NCI-H524 treated with DMSO at 0.1 percent for 48 hours (cell line): Measurements from ENCODE around the gene NR2C1.
"Not testable (repeated sequence)": the region's sequence is repeated elsewhere in the genome, so short reads cannot be mapped to it uniquely, and the experiment has no call there.

Source experiments
- DNase-seq: peaks from one replicate; lab custom pipeline; 2025; lab: John Stamatoyannopoulos, UW

Gene NR2C1

DNA sequence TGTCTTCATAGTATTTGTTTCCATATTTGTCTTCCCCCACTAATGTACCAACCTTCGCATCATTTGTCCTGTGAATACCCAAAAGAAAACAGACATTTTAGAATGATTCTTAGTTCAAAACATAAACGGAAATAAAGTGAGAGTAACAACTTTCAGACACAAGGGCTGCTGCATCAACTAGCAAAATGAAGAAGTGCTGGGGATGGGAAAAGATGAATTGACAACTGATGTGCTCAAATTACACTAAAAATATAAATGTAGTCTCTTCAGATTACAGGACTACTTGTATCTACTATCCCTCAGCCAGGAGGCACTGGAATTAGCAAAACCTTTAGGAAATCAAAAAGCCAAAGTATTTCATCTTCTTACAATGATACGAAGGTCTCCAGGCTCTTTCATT, 70.7 kb downstream of the NR2C1 start:
- DNase-seq = no peak

DNA sequence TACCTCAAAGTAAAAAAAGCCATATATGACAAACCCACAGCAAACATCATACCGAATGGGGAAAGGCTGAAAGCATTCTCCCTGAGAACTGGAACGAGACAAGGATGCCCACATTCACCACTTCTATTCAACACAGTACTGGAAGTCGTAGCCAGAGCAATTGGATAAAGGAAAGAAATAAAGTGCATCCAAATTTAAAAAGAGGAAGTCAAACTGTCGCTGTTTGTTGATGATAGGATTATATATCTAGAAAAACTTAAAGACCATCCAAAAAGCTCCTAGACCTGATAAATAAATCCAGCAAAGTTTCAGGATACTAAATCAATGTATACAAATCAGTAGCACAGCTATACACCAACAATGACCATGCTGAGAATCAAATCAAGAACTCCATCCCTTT, 75.1 kb downstream of the NR2C1 start:
- DNase-seq = no peak

DNA sequence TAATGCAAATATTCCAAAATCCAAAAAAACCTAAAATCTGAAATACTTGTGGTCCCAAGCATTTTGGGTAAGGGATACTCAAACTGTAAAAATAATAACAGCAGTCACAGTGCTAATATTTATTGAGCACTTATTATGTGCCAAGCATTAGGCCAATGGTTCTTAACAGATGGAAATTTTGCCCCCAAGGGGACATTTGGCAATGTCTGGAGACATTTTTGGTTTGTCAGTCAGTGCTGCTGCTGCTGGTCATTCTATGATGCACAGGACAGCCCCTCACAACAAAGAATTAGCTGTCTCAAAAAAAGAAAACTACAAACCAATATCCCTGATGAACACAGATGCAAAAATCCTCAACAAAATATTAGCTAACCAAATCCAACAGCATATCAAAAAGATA, 75.7 kb downstream of the NR2C1 start:
- DNase-seq = no peak

DNA sequence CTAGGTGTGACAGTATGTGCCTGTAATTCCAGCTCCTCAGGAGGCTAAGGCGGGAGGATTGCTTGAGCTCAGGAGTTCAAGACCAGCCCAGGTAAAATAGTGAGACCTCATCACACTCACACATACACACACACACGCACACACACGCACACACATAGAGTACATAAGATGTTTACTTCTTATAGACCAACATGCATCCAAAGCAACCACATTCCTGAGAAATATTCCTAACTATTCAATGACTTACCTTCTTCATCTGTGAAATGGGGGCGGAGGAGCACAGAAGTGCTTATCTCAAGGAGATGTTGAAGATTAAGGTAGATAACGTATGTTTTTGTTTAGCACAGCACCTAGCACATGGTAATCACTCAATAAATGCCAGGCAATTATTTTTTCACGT, 76.4 kb downstream of the NR2C1 start:
- DNase-seq = no peak

DNA sequence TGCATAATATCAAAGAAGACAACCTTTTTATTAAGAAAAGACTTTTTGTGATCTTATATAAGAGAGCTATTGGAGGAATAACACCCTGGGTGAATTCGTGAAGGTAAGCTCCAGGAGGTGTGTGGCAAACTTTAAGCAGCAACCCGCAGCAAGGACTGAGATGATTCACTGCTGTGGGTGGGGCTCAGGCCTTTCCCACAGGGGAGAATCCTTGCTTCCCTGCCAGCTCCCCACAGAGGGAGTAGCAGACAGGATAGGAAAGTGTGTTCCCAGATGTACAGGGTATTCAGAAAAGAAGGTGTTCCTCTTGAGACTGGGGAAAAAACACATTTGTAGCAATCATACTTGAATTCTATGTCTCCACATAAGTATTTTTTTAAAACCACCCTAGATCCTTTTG, 79.1 kb downstream of the NR2C1 start:
- no peak for DNase-seq

DNA sequence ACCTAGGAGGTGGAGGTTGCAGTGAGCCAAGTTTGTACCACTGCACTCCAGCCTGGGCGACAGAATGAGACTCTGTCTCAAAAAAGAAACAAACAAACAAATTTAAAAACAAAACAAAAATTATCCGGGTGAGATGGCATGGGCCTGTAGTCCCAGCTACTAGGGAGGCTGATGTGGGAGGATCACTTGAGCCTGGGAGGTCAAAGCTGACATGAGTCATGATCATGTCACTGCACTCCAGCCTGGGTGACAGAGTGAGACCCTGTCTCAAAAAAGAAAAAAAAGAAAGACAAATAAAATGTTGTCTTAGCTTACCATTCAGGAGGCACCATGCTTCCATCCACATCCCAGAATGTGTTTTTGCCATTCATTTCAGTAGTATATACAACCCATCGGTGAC, 79.6 kb downstream of the NR2C1 start:
- DNase-seq = not testable (repeated sequence)

DNA sequence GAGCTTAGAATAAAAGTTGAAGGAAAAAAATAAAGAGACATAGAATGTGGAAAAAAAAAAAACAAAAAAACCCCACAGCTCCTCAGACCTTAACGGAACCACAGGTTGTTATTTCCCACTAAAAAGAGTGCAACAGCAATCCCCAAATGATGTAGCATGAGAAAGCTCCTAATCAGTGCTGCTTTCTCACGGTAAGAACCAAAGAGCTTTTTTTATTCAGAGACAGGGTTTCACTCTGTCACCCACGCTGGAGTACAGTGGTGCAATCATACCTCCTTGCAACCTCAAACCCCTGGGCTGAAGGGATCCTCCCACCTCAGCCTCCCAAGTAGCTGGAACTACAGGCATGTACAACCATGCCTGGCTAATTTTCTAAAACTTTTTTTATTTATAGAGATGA, 83.2 kb downstream of the NR2C1 start:
- no peak for DNase-seq

DNA sequence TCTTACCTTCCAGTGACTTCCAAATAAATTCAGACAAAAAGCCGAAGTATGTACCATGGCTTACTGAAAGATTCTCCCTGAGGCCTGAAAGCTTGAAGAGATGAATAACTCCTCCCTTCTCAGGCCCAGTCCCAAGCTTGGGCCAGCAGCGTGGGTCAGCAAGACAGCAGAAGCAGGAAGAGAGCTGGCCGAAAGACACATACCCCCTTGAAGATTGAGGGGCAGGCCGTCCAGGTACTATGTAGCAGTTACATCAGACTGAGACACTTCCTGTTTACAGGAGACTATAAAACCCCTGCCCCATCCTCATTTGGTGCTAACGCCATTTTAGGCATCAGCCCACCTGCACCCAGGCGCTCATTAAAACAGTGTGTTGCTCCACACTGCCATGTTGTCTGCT, 84.9 kb downstream of the NR2C1 start:
- no peak for DNase-seq

DNA sequence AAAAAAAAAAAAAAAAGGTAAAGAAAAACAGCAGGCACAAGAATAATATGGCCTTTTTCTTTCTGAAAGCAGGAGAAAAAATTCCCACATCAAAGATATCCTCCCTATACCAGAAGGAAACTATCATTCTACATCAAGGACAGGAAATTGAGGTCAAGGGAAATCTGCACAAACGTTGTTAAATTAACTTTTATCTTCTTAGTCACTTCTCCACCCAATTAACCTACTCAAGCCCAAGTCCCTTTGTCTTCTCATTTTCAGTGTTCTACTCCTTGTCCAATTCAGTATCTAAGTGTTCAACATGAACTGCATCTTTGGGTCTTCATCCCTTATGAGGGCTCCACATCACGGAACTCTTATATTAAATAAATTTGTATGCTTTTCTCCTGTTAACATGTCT, 85.6 kb downstream of the NR2C1 start:
- no peak for DNase-seq

DNA sequence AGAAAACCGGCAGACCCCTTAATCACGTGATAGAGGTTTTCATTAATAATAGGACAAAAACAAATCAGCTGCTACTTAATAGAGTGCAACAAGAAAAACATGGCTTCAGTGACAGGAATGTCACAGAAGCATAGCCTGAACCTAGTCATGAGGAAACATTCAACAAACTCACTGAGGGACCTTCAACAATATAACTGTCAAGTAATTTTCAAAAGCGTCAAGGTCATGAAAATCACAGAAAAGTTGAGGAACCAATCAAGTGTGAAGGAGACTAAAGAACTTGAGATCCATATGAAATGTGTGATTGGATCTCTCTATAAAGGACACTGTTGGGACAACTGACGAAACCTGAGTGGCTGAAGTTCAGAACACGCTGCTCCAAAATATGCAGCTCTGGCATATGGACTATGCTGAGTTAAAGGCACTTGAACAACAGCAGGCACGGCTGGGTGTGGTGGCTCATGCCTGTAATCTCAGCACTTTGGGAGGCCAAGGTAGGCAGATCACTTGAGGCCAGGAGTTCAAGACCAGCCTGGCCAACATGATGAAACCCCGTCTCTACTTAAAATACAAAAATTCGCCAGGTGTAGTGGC, 86.2 kb downstream of the NR2C1 start:
- no peak for DNase-seq

DNA sequence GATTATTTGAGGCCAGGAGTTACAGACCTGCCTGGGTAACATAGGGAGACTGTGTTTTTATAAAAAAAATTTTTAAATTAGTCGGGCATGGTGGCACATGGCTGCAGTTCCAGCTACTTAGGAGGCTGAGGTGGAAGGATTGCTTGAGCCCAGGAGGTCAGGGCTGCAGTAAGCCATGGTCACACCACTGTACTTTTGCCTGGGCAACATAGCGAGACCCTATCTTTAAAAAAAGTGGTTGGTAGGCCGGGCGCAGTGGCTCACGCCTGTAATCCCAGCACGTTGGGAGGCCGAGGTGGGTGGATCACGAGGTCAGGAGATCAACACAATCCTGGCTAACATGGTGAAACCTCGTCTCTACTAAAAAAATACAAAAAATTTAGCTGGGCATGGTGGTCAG, 88.3 kb downstream of the NR2C1 start:
- not testable (repeated sequence) for DNase-seq

DNA sequence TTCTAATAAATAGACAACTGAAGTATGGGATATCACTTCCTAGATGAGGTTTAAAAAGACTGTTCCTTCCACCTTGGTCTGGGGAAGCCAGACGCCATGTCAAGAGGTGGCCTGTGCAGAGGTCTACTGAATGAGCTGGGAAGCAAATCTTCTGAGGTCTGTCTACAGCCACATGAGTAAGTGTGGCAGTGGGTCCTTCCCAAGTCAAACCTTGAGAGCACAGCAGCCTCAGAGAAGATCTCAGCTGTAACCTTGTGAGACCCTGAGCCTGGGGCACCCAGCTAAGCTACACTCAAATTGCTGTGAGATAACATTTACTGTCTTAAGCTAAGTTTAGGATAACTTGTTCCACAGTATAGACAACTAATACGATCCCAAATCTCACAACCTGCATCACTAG, 90.1 kb downstream of the NR2C1 start:
- no peak for DNase-seq

DNA sequence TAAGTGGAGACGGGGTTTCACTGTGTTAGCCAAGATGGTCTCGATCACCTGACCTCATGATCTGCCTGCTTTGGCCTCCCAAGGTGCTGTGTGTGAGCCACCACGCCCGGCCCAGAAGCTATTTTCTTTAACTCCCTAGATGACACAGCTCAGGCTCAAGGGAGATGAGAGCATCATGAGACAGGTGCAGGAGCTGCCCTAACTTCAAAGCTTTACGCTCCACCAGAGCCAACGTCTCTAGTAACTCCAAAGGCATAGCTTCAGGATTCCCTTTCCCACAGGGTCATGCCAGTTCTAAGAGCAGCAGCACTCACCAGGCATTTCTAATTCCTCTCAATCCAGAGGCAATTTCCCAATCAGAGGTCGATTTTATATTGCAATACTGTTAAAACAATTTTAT, 91.0 kb downstream of the NR2C1 start:
- no peak for DNase-seq

DNA sequence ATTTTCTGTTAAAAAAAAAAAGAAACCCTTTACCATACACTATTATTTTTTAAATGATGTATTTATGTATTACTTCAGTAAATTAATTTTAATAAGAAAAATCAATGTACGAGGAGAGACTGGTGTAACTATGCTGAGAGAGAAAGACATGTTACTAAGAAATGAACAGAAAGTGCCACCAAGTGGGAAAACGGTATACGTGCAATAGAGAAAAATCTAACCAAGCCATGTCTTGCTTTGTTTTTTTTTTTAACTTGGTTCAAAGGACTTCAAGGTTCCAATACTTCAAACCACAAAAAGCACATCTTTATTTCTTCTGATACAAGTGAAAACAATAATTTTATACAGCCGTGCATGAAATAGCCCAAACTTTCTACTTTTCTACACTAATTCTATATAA, 92.8 kb downstream of the NR2C1 start:
- DNase-seq = no peak

DNA sequence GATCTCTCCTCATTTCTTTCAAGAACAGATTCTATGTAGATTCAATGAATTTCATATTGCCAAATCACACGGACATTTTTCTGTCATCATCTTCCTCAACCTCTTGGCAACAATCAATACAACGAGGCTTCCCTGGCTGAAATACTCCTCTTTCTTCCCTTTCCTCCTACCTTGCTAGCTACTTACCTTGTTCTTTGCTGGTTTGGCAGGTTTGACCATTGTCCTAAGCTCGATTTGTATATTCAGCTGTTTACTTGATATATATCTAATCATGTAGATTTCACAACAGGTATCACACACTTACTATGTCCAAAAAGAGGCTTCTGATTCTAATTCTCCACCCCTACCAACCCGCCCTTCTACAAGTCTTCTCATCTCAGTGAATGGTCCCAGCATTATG, 93.5 kb downstream of the NR2C1 start:
- no peak for DNase-seq

DNA sequence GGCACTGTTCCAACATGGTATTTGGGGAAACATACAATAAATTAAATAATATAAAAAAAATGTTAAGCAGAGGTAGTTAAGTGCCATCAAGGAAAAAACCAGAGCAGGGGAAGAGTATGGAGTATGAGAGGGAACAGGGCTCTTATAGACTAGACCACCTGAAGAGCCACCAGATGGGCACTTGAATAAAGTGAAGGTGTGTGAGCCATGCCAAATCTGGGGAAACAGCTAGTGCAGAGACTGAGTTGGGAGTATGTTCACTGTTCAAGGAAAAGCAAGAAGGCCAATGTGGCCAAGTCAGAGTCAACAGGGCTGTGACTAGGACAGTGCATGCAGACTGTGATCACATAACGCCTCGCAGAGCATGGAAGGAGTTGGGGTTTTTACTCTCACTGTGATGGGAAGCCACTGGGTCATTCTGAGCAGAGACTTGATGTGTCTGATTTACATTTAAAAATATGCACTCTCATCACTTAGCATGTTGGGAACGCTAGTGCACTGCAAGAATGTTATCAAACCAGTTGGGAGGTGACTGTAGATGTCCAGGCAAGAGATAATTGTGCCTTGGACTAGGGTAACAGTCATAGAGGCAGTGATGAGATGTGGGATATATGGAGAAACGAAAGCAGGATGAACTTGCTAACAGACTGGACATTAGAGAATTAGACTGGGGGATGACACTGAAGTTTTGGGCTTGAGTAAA, 95.5 kb downstream of the NR2C1 start:
- DNase-seq = peak; percentile 50

DNA sequence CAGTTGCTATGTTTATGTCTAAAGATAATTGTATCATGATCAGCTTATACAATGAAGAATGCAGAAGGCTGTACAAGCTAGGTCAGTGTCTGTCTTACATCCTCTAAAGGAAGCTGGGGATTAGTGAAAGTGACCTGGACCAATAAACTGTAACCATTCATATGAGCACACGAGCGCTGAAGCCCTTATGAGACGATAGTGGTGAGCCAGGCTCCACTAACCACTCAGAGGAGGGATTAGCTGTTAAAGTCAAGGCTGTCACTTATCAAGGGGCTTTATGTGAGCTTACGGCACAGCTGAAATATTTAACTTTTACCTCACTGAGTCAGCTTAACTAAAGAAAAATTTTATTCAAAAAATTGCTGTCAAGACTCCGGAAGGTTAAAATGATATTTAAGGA, 100.2 kb downstream of the NR2C1 start:
- DNase-seq = peak; percentile 72

DNA sequence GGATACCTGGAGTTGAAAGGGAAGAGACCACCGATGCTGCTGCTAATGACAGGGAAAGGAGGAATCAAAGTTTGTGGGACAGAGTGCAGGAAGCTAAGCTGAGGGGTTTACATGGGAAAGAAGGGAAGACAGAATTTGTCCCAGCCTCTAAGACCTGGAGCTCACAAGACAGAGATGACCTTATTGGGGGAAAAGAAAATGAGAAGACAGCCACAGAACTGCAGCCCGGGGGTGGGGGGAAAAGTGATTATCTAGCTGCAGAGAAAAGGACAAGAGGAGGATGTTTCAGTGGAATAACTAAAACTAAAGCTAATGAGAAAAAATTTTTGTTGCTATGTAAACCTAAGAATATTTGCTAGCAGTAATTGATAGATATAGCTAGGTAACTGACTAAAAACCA, 100.6 kb downstream of the NR2C1 start:
- DNase-seq = no peak

DNA sequence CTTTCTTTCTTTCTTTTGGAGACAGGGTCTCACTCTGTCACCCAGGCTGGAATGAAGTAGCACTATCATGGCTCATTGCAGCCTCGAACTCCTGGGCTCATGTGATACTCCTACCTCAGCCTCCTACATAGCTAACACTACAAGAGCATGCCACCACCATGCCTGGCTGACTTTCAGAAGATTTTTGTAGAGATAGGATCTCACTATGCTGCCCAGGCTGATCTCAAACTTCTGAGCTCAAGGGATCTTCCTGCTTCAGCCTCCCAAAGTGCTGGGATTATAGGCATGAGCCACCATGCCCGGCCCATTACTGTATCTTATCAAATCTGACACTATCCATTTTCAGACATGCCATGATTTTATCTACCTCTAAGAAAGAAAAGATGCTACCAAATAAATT, 101.5 kb downstream of the NR2C1 start:
- DNase-seq = no peak

DNA sequence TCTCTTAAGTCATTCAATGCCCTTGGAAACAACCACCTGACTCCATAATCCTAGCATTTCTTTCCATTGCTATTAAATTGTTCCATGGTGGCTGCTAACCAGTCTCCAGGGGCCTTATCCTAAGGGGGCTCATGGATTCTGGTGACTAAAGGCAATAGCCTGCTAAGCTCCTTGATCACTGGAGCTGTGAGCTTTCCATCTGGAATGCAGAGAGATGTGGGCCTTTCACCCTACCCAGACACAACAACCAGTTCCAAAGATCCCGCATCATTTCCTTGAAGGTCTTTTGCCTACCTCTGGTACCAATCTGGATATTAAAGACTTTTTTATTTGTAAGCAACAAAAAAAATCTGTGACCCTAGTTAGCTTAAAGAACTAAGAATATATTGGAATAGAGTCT, 102.9 kb downstream of the NR2C1 start:
- no peak for DNase-seq
